Liver (tissue), 9 donors: ENCODE results near the gene FOXRED1. TPM values are rescaled to one million over a fixed set of nuclear protein-coding genes. Genes with fewer than 3 reads are reported as not detected.

ENCODE experiments used
- DNase-seq: peaks from one replicate; pipeline ENCODE4 v3.0.0-alpha.2; 2017; ENCODE audit warnings: low spot score
- H3K27ac ChIP-seq, 2 donors: one replicate each; pipeline ENCODE4 v1.7.0; 2013; ENCODE audit warnings: inconsistent platforms in 2 of 2, low read length in 2 of 2, control low read depth in 1 of 2, low read depth in 1 of 2, mild to moderate bottlenecking in 1 of 2
- H3K27me3 ChIP-seq, 4 donors: one replicate each; pipeline versions ENCODE4 v1.6.1 to v1.7.0; 2013; ENCODE audit warnings: low read length in 3 of 4, inconsistent platforms in 1 of 4, mild to moderate bottlenecking in 1 of 4, moderate library complexity in 1 of 4; ENCODE audit not compliant: control insufficient read depth in 4 of 4, insufficient read depth in 4 of 4
- H3K36me3 ChIP-seq, 4 donors: one replicate each; pipeline versions ENCODE4 v1.6.1 to v1.7.0; 2013; ENCODE audit warnings: low read length in 3 of 4, mild to moderate bottlenecking in 3 of 4, low read depth in 1 of 4, moderate library complexity in 1 of 4; ENCODE audit not compliant: control insufficient read depth in 4 of 4, insufficient read depth in 3 of 4
- H3K4me1 ChIP-seq, 4 donors: one replicate each; pipeline versions ENCODE4 v1.6.1 to v1.7.0; 2013; ENCODE audit warnings: low read length in 3 of 4, mild to moderate bottlenecking in 3 of 4, moderate library complexity in 1 of 4; ENCODE audit not compliant: control insufficient read depth in 4 of 4, insufficient read depth in 4 of 4
- H3K4me3 ChIP-seq, 3 donors: one replicate each; pipeline versions ENCODE4 v1.6.1 to v1.7.0; 2013; ENCODE audit warnings: low read length in 3 of 3, control low read depth in 1 of 3, low read depth in 1 of 3, mild to moderate bottlenecking in 1 of 3
- H3K9ac ChIP-seq, 2 donors: one replicate each; pipeline ENCODE4 v1.7.0; 2013; ENCODE audit warnings: low read length in 2 of 2, mild to moderate bottlenecking in 2 of 2, moderate library complexity in 2 of 2, control low read depth in 1 of 2, low read depth in 1 of 2
- H3K9me3 ChIP-seq, 4 donors: one replicate each; pipeline versions ENCODE4 v1.6.1 to v1.7.0; 2013; ENCODE audit warnings: low read length in 3 of 4; ENCODE audit not compliant: control insufficient read depth in 4 of 4
- ATF3 ChIP-seq: IDR thresholded peaks from 2 replicates; pipeline ENCODE4 v1.6.1; 2016; ENCODE audit warnings: antibody characterized with exemption
- CTCF ChIP-seq: fragments of 150-350 bp; IDR thresholded peaks from 2 replicates; pipeline ENCODE4 v1.5.1; 2017; ENCODE audit warnings: improper control_type of control experiment, low read depth, low read length; ENCODE audit not compliant: missing input control
- EGR1 ChIP-seq, 2 donors: IDR thresholded peaks; 2 replicates each; pipeline ENCODE4 v1.6.1; 2016 to 2018; ENCODE audit warnings: antibody characterized with exemption in 2 of 2, low read depth in 2 of 2
- FOXA1 ChIP-seq: IDR thresholded peaks from 2 replicates; pipeline ENCODE4 v1.6.1; 2016; ENCODE audit warnings: antibody characterized with exemption
- FOXA2 ChIP-seq: IDR thresholded peaks from 2 replicates; pipeline ENCODE4 v1.6.1; 2016; ENCODE audit warnings: antibody characterized with exemption
- GABPA ChIP-seq, 2 donors: IDR thresholded peaks in 1 of 2; conservative IDR thresholded peaks in 1 of 2; 2 replicates each; pipeline ENCODE4 v1.6.1; 2016; ENCODE audit warnings: antibody characterized with exemption in 2 of 2, mild to moderate bottlenecking in 1 of 2, moderate library complexity in 1 of 2
- HNF4A ChIP-seq, 2 donors: conservative IDR thresholded peaks; 2 replicates each; pipeline ENCODE4 v1.6.1; 2016; ENCODE audit warnings: antibody characterized with exemption in 2 of 2, mild to moderate bottlenecking in 2 of 2
- JUND ChIP-seq, 2 donors: IDR thresholded peaks; 2 replicates each; pipeline ENCODE4 v1.6.1; 2016; ENCODE audit warnings: antibody characterized with exemption in 2 of 2
- MAX ChIP-seq: IDR thresholded peaks from 2 replicates; pipeline ENCODE4 v1.6.1; 2016; ENCODE audit warnings: antibody characterized with exemption
- NR2F2 ChIP-seq: IDR thresholded peaks from 2 replicates; pipeline ENCODE4 v1.6.1; 2016; ENCODE audit warnings: antibody characterized with exemption
- RAD21 ChIP-seq, 2 donors: IDR thresholded peaks; 2 replicates each; pipeline ENCODE4 v1.6.1; 2016; ENCODE audit warnings: antibody characterized with exemption in 2 of 2, mild to moderate bottlenecking in 2 of 2
- RXRA ChIP-seq, 2 donors: IDR thresholded peaks; 2 replicates each; pipeline ENCODE4 v1.6.1; 2017 to 2018; ENCODE audit warnings: antibody characterized with exemption in 2 of 2, mild to moderate bottlenecking in 1 of 2
- TAF1 ChIP-seq: conservative IDR thresholded peaks from 2 replicates; pipeline ENCODE4 v1.6.1; 2016; ENCODE audit warnings: antibody characterized with exemption, mild to moderate bottlenecking
- YY1 ChIP-seq: IDR thresholded peaks from 2 replicates; pipeline ENCODE4 v1.6.1; 2016; ENCODE audit warnings: antibody characterized with exemption, mild to moderate bottlenecking
- ZBTB33 ChIP-seq: IDR thresholded peaks from 2 replicates; pipeline ENCODE4 v1.6.1; 2016; ENCODE audit warnings: antibody characterized with exemption
- WGBS: extraction: QIAGEN DNeasy Blood & Tissue Kit; methylation state at CpG from one replicate; pipeline ENCODE4 v1.1.7; 2013; 5-methylcytosine and 5-hydroxymethylcytosine counted together
- polyA plus RNA-seq, 2 donors: library from polyadenylated mRNA; stranded (reverse) in 1 of 2; unstranded in 1 of 2; fragments of 200-250 nt in 1 of 2; fragments of >200 nt in 1 of 2; fragmentation: Nextera tagmentation in 1 of 2; extraction: Ambion mirVana in 1 of 2; gene quantifications; one replicate each; pipeline versions ENCODE4 v1.2.1 to v1.2.3, GENCODE V29; 2013 to 2015
- total RNA-seq, 2 donors: library from RNA; depleted of rRNA; stranded (reverse); fragments of >200 nt; gene quantifications; one replicate each; pipeline ENCODE4 v1.2.3, GENCODE V29; 2014
- donor health status: healthy.
- donor health status: healthy.
- donor health status: healthy.
- donor health status: healthy.
- donor health status: healthy.

The FOXRED1 gene
- total and polyA plus RNA-seq, 4 donors = 24.0 to 38.9 (median 29.8) TPM

- H3K9me3 ChIP-seq = no peaks in the 10 kb centered on the region
- TF ChIP-seq ATF3 (no peak), RXRA (IDR thresholded peaks at IDR 0.05) (no peak), NR2F2 (no peak), HNF4A (conservative IDR thresholded peaks at IDR 0.05) (peak in 1 of 2 donors; percentile 5), YY1 (no peak), GABPA (IDR thresholded peaks at IDR 0.05 in 1 of 2, conservative IDR thresholded peaks at IDR 0.05 in 1 of 2) (no peak), MAX (no peak)
- H3K4me3 ChIP-seq = no peak overlapping the region
- H3K9ac ChIP-seq = no peak overlapping the region
- DNase-seq = no peak
- peaks cover 0 to 6% (median 2%) of the 10 kb centered on the region in 4 donors for H3K36me3 ChIP-seq
- no peak overlapping the region for H3K27ac ChIP-seq
- WGBS = 75% methylated on average over 6 of the region's 6 CpGs
- peaks cover 4 to 10% (median 7%) of the 10 kb centered on the region in 4 donors for H3K4me1 ChIP-seq
- no peaks in the 10 kb centered on the region for H3K27me3 ChIP-seq
These were observed 37.1 kb upstream of the FOXRED1 start for GRCh38 chr11:126231725-126232459.

- Histone ChIP-seq H3K4me1 (peaks cover 4 to 10% (median 7%) of the 10 kb centered on the region in 4 donors), H3K4me3 (no peak overlapping the region), H3K9me3 (no peaks in the 10 kb centered on the region), H3K27me3 (no peaks in the 10 kb centered on the region), H3K9ac (no peak overlapping the region), H3K27ac (no peak overlapping the region), H3K36me3 (peaks cover 0 to 6% (median 2%) of the 10 kb centered on the region in 4 donors)
- no peak for DNase-seq
- WGBS = 94% methylated on average over 3 of the region's 3 CpGs
- TF ChIP-seq EGR1 (IDR thresholded peaks at IDR 0.05; ENCODE audit: low read depth in 2 of 2) (no peak), ZBTB33 (no peak), FOXA2 (no peak)
These were observed 36.3 kb upstream of the FOXRED1 start for GRCh38 chr11:126232683-126233082.

GRCh38 chr11:126233391-126233790 lies 35.6 kb upstream of the FOXRED1 start:
- 98% methylated on average over 4 of the region's 4 CpGs for WGBS
- no peak overlapping the region for H3K9ac ChIP-seq
- H3K27me3 ChIP-seq = no peaks in the 10 kb centered on the region
- H3K4me1 ChIP-seq = peaks cover 4 to 10% (median 7%) of the 10 kb centered on the region in 4 donors
- no peaks in the 10 kb centered on the region for H3K9me3 ChIP-seq
- peaks cover 0 to 6% (median 4%) of the 10 kb centered on the region in 4 donors for H3K36me3 ChIP-seq
- H3K4me3 ChIP-seq = no peak overlapping the region
- DNase-seq = no peak
- H3K27ac ChIP-seq = no peak overlapping the region
- TF ChIP-seq FOXA1 (no peak), FOXA2 (no peak), TAF1 (no peak), ATF3 (no peak), RAD21 (IDR thresholded peaks at IDR 0.05) (no peak), MAX (no peak), ZBTB33 (no peak), JUND (IDR thresholded peaks at IDR 0.05) (no peak), EGR1 (IDR thresholded peaks at IDR 0.05; ENCODE audit: low read depth in 2 of 2) (no peak), CTCF (no peak), YY1 (no peak)
